Activated CD4-positive, CD25-positive, alpha-beta regulatory T cell (primary cell): Measurements from ENCODE around the gene LRRC36.
"Not testable (repeated sequence)": the region's sequence is repeated elsewhere in the genome, so short reads cannot be mapped to it uniquely, and the experiment has no call there.

Experiments used
- DNase-seq, 4 experiments: peaks; one replicate each; lab custom pipeline; 2025; lab: John Stamatoyannopoulos, UW

Gene LRRC36

GRCh38 chr16:67405336-67405735, 78.7 kb downstream of the LRRC36 start:
- no peak for DNase-seq

- no peak for DNase-seq
Observed at GRCh38 chr16:67406111-67406971, 79.7 kb downstream of the LRRC36 start.

- DNase-seq: no peak
Observed at GRCh38 chr16:67407176-67407787, 80.7 kb downstream of the LRRC36 start.

- no peak for DNase-seq
Observed at GRCh38 chr16:67407788-67408452, 81.3 kb downstream of the LRRC36 start.

GRCh38 chr16:67409631-67410030, 83.0 kb downstream of the LRRC36 start:
- DNase-seq: no peak

- DNase-seq: no peak
Observed at GRCh38 chr16:67411339-67411738, 84.7 kb downstream of the LRRC36 start.

GRCh38 chr16:67412294-67412693, 85.7 kb downstream of the LRRC36 start:
- DNase-seq: no peak

GRCh38 chr16:67413978-67414911, 87.6 kb downstream of the LRRC36 start:
- DNase-seq: no peak

- not testable (repeated sequence) for DNase-seq
Observed at GRCh38 chr16:67415421-67415820, 88.8 kb downstream of the LRRC36 start.

GRCh38 chr16:67415872-67416793, 89.5 kb downstream of the LRRC36 start, which contains the start of gene ZDHHC1:
TSS of gene ZDHHC1 (minus strand) at chr16:67416477. CDS start at chr16:67407775, 8,702 bp downstream.
- DNase-seq: peak in 1 of 4 experiments; percentile 11

- DNase-seq: no peak
Observed at GRCh38 chr16:67417333-67418061, 90.9 kb downstream of the LRRC36 start.

- no peak for DNase-seq
Observed at GRCh38 chr16:67419502-67419901, 92.9 kb downstream of the LRRC36 start.

- DNase-seq: no peak
Observed at GRCh38 chr16:67419931-67420330, 93.3 kb downstream of the LRRC36 start.

- DNase-seq: no peak
Observed at GRCh38 chr16:67421030-67421429, 94.4 kb downstream of the LRRC36 start.

- no peak for DNase-seq
Observed at GRCh38 chr16:67423015-67423414, 96.4 kb downstream of the LRRC36 start.

GRCh38 chr16:67423611-67424260, 97.1 kb downstream of the LRRC36 start:
- DNase-seq: no peak

- DNase-seq: no peak
Observed at GRCh38 chr16:67424261-67424615, 97.6 kb downstream of the LRRC36 start.

- no peak for DNase-seq
Observed at GRCh38 chr16:67425061-67425460, 98.4 kb downstream of the LRRC36 start.

- DNase-seq: no peak
Observed at GRCh38 chr16:67425580-67425979, 99.0 kb downstream of the LRRC36 start.
